ENCODE measurements around the gene CDKAL1.

DNA sequence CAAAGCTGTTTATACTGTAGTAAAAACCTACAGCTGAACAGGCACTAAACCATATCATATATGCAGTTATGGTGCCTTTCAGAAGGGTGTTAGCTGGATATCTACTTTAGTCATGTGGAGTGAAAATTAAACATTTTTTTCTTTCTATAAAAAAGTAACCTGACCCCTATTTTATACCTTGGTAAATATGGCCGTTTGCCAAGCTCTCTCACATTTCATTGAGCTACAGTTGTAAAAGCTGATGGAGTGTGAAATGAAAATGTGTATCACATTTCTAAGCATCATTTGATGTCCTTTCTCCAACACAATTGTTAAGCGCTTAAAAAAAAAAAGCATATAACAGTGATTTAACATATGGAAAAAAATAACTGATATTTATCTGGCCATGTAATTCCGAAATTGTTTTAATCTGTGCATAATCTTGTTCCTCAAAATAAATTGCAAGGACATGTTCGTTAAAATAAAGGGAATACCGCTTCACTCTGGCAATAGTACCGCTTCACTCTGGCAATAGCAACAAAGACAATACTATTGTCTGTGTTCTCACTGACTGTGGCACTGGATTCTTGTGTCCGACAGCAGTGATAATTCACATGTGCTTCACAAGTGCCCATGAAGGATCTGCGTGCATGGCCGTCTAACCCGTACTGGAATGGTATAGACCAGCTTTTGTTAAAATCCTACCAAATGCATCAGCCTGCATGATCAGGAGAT, 667.5 kb downstream of the CDKAL1 start:
- TF ChIP-seq POLR2A (IDR thresholded peaks at IDR 0.05) (no peak), POLR2AphosphoS5 (IDR thresholded peaks at IDR 0.05) (no peak)
- TF ChIP-seq, protein P1, sequence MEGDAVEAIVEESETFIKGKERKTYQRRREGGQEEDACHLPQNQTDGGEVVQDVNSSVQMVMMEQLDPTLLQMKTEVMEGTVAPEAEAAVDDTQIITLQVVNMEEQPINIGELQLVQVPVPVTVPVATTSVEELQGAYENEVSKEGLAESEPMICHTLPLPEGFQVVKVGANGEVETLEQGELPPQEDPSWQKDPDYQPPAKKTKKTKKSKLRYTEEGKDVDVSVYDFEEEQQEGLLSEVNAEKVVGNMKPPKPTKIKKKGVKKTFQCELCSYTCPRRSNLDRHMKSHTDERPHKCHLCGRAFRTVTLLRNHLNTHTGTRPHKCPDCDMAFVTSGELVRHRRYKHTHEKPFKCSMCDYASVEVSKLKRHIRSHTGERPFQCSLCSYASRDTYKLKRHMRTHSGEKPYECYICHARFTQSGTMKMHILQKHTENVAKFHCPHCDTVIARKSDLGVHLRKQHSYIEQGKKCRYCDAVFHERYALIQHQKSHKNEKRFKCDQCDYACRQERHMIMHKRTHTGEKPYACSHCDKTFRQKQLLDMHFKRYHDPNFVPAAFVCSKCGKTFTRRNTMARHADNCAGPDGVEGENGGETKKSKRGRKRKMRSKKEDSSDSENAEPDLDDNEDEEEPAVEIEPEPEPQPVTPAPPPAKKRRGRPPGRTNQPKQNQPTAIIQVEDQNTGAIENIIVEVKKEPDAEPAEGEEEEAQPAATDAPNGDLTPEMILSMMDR (IDR thresholded peaks at IDR 0.05) = no peak

All from prostate gland (tissue), 2 donors.